B cell (primary cell): ENCODE results near the gene ARHGEF10L. TPM values are rescaled to one million over a fixed set of nuclear protein-coding genes. Genes with fewer than 3 reads are reported as not detected.

ENCODE experiments used
- ATAC-seq: fragments of 200-7000 bp; cut with Tn5 transposase; one replicate; pipeline ENCODE4 v1.10.0; 2021; ENCODE audit warnings: low read depth, mild to moderate bottlenecking, moderate number of reproducible peaks, moderate library complexity
- CTCF ChIA-PET: fragments of 350-600 bp; sonication (Branson Sonifier 250); formaldehyde crosslinking; loops from one replicate; lab custom pipeline; 2021; ENCODE audit warnings: antibody characterized with exemption, inconsistent platforms; lab: Charles Lee
- POLR2A ChIA-PET: fragments of 350-600 bp; sonication (Branson Sonifier 250); formaldehyde crosslinking; loops from one replicate; lab custom pipeline; 2021; ENCODE audit warnings: antibody characterized with exemption; lab: Charles Lee
- DNase-seq: peaks from one replicate; pipeline ENCODE4 v3.0.0; 2013
- H2AFZ ChIP-seq: 2 replicates; pipeline ENCODE4 v1.6.1; 2012; ENCODE audit warnings: mild to moderate bottlenecking, low read depth, low read length; ENCODE audit not compliant: insufficient read depth, poor library complexity, severe bottlenecking
- H3K27ac ChIP-seq, 2 donors: 1 replicate in 1 of 2; 2 replicates in 1 of 2; pipeline ENCODE4 v1.5.1; 2012 to 2013; ENCODE audit warnings: low read length in 2 of 2, mild to moderate bottlenecking in 2 of 2, moderate library complexity in 1 of 2
- H3K27me3 ChIP-seq, 4 experiments: fragments of 200-600 bp in 1 of 4; sonication (generic) in 1 of 4; replicated peaks in 1 of 4; 1 replicate in 2 of 4; 2 replicates in 2 of 4; pipeline versions ENCODE4 v1.6.1 to v1.7.0; 2013 to 2016; ENCODE audit warnings: low read length in 3 of 4, mild to moderate bottlenecking in 2 of 4, mixed read lengths in 1 of 4, moderate library complexity in 1 of 4; ENCODE audit not compliant: insufficient read depth in 4 of 4, control insufficient read depth in 3 of 4; ENCODE audit errors: control extremely low read depth in 1 of 4
- H3K36me3 ChIP-seq, 2 experiments: replicated peaks in 1 of 2; 1 replicate in 1 of 2; 2 replicates in 1 of 2; pipeline versions ENCODE4 v1.6.1 to v1.7.1; 2013; ENCODE audit warnings: low read length in 1 of 2; ENCODE audit not compliant: insufficient read depth in 2 of 2, control insufficient read depth in 1 of 2; ENCODE audit errors: control extremely low read depth in 1 of 2, extremely low read depth in 1 of 2
- H3K4me1 ChIP-seq, 2 donors: fragments of 200-600 bp in 1 of 2; sonication (generic) in 1 of 2; 1 replicate in 1 of 2; 2 replicates in 1 of 2; pipeline versions ENCODE4 v1.5.1 to v1.6.1; 2013 to 2017; ENCODE audit warnings: low read length in 2 of 2; ENCODE audit not compliant: control insufficient read depth in 2 of 2, insufficient read depth in 2 of 2
- H3K4me2 ChIP-seq: replicated peaks from 2 replicates; pipeline ENCODE3; 2012; ENCODE audit warnings: mild to moderate bottlenecking, low read depth, low read length; ENCODE audit not compliant: poor library complexity, severe bottlenecking
- H3K4me3 ChIP-seq, 5 experiments: fragments of 200-600 bp in 1 of 5; sonication (generic) in 1 of 5; 1 replicate in 3 of 5; 2 replicates in 2 of 5; pipeline versions ENCODE4 v1.5.1 to v1.7.0; 2011 to 2016; ENCODE audit warnings: low read length in 4 of 5, mild to moderate bottlenecking in 4 of 5, low read depth in 2 of 5, control low read depth in 1 of 5, moderate library complexity in 1 of 5; ENCODE audit not compliant: insufficient read depth in 1 of 5; ENCODE audit errors: control extremely low read depth in 1 of 5, extremely low read depth in 1 of 5
- H3K79me2 ChIP-seq: fragments of 200-600 bp; sonication (generic); one replicate; pipeline ENCODE4 v1.6.0; 2016; ENCODE audit warnings: low read length; ENCODE audit not compliant: control insufficient read depth, insufficient read depth
- H3K9ac ChIP-seq: fragments of 200-600 bp; sonication (generic); 2 replicates; pipeline ENCODE4 v1.6.1; 2017; ENCODE audit warnings: mild to moderate bottlenecking, low read length, moderate library complexity
- H3K9me3 ChIP-seq, 3 donors: one replicate each; pipeline versions ENCODE4 v1.6.1 to v1.7.1; 2013; ENCODE audit warnings: low read length in 2 of 3; ENCODE audit not compliant: control insufficient read depth in 2 of 3, insufficient read depth in 1 of 3; ENCODE audit errors: control extremely low read depth in 1 of 3
- H4K20me1 ChIP-seq: 2 replicates; pipeline ENCODE4 v1.6.0; 2012; ENCODE audit warnings: mild to moderate bottlenecking, low read length; ENCODE audit not compliant: insufficient read depth, control insufficient read depth, poor library complexity, severe bottlenecking
- H3K27ac Mint-ChIP-seq: one replicate; pipeline ENCODE4 v1.8.0; 2021; ENCODE audit warnings: mixed read lengths
- H3K27me3 Mint-ChIP-seq: one replicate; pipeline ENCODE4 v1.8.0; 2021; ENCODE audit warnings: mixed read lengths
- H3K4me1 Mint-ChIP-seq: one replicate; pipeline ENCODE4 v1.8.0; 2021; ENCODE audit warnings: mixed read lengths
- H3K4me3 Mint-ChIP-seq: one replicate; pipeline ENCODE4 v1.8.0; 2021; ENCODE audit warnings: mixed read lengths
- H3K9me3 Mint-ChIP-seq: one replicate; pipeline ENCODE4 v1.8.0; 2022; ENCODE audit warnings: mixed read lengths; ENCODE audit not compliant: insufficient read depth
- CTCF ChIP-seq: fragments of 200-600 bp; IDR thresholded peaks from one replicate; pipeline ENCODE4 v1.8.0; 2022; ENCODE audit warnings: antibody characterized with exemption, mild to moderate bottlenecking
- EZH2 ChIP-seq: IDR thresholded peaks from 2 replicates; pipeline ENCODE4 v1.6.1; 2012; ENCODE audit warnings: borderline replicate concordance, low read depth, mild to moderate bottlenecking, moderate library complexity, low read length; ENCODE audit not compliant: insufficient read depth, poor library complexity, severe bottlenecking
- WGBS: methylation state at CpG from one replicate; pipeline ENCODE4 v1.1.5; 2013; ENCODE audit warnings: missing lambda C conversion rate; ENCODE audit not compliant: insufficient coverage; 5-methylcytosine and 5-hydroxymethylcytosine counted together
- intact Hi-C: fragments of 100-400 bp; cut with micrococcal nuclease; formaldehyde crosslinking; loops from one replicate; pipeline ENCODE4 v1.10.0; 2022
- polyA plus RNA-seq: library from polyadenylated mRNA; depleted of rRNA; stranded (reverse); fragments of >200 nt; gene quantifications from 2 replicates; pipeline ENCODE4 v1.2.3, GENCODE V29; 2012
- total RNA-seq, 2 donors: library from RNA; stranded (reverse); fragments of 120-200 nt in 1 of 2; gene quantifications; 1 replicate in 1 of 2; 2 replicates in 1 of 2; pipeline versions ENCODE4 v1.2.3 to v1.2.4, GENCODE V29; 2013 to 2022

Gene ARHGEF10L
- total and polyA plus RNA-seq, 2 donors (not counting 1 experiment from before 2014, with no cell fraction given) = 2.0 to 4.9 TPM

GRCh38 chr1:17670587-17671313, 131.3 kb downstream of the ARHGEF10L start:
- DNase-seq = no peak
- no peaks in the 10 kb centered on the region for H3K79me2 ChIP-seq

More at GRCh38 chr1:17670587-17671313, 131.3 kb downstream of the ARHGEF10L start:
- Mint-ChIP-seq H3K27me3 (no peaks in the 10 kb centered on the region), H3K27ac (no peak overlapping the region), H3K4me1 (peaks cover 9% of the 10 kb centered on the region), H3K4me3 (no peak overlapping the region), H3K9me3 (no peaks in the 10 kb centered on the region)
- H3K27ac ChIP-seq = no peak overlapping the region
- CTCF ChIA-PET = interaction anchor here (0.8 to 1.4 kb wide), 3 partner anchors 10 to 16 kb away, joined by 3 to 4 read pairs (median 3); no protein-coding TSS in a partner anchor
- no peak for TF ChIP-seq EZH2
- no peak for TF ChIP-seq CTCF
- POLR2A ChIA-PET = no interaction called here
- intact Hi-C loops = no loop called here
- no peak overlapping the region for H3K4me2 ChIP-seq
- no peak for ATAC-seq
- no peaks in the 10 kb centered on the region for H4K20me1 ChIP-seq
- 91% methylated on average over 23 of the region's 27 CpGs for WGBS
- H3K9ac ChIP-seq = no peak overlapping the region
- no peaks in the 10 kb centered on the region for H3K27me3 ChIP-seq
- no peaks in the 10 kb centered on the region for H3K36me3 ChIP-seq
- H3K4me1 ChIP-seq = peaks cover 0 to 8% of the 10 kb centered on the region in 2 donors
- H3K4me3 ChIP-seq = no peak overlapping the region
- H3K9me3 ChIP-seq = no peaks in the 10 kb centered on the region
- no peak overlapping the region for H2AFZ ChIP-seq
